HepG2 (cell line): ENCODE measurements around the gene TSHZ2. TPM values are rescaled to one million over a fixed set of nuclear protein-coding genes. Genes with fewer than 3 reads are reported as not detected.
"Not testable (repeated sequence)": the region's sequence is repeated elsewhere in the genome, so short reads cannot be mapped to it uniquely, and the experiment has no call there.

ENCODE experiments used
- ATAC-seq: fragments of 200-7000 bp; cut with Tn5 transposase; 3 replicates; pipeline ENCODE4 v1.9.1; 2020; ENCODE audit warnings: mild to moderate bottlenecking, moderate library complexity
- BruUV-seq: library from RNA; stranded (reverse); fragments of 400-500 nt; replicated peaks from 2 replicates; lab custom pipeline; 2021; lab: Mats Ljungman, UMichigan
- CTCF ChIA-PET: fragments of 300-600 bp; formaldehyde crosslinking; extraction: SDS; loops from one replicate; lab custom pipeline; 2021; ENCODE audit warnings: low total read pairs, inconsistent platforms, low intra/inter-chr PET ratio; lab: Yijun Ruan, JAX
- POLR2A ChIA-PET: fragments of 350-600 bp; sonication (Branson Sonifier 250); formaldehyde crosslinking; loops from one replicate; lab custom pipeline; 2020; ENCODE audit warnings: antibody characterized with exemption, inconsistent platforms; lab: Yijun Ruan, JAX
- DNase-seq: peaks from one replicate; pipeline ENCODE4 v3.0.0-alpha.2; 2015; ENCODE audit warnings: low spot score
- FAIRE-seq: peaks from 3 replicates; lab custom pipeline; 2011; peaks lifted over from hg19 to GRCh38; lab: Jason Lieb, UNC
- H2AFZ ChIP-seq: one replicate; pipeline ENCODE4 v1.6.1; 2011; ENCODE audit warnings: low read length, inconsistent platforms
- H3K27ac ChIP-seq: fragments of 300-600 bp; 3 replicates; pipeline ENCODE4 v1.8.0; 2011; ENCODE audit warnings: mixed run types, mild to moderate bottlenecking, mixed read lengths, low read length, inconsistent platforms; ENCODE audit not compliant: insufficient read depth; ENCODE audit errors: extremely low read length
- H3K27me3 ChIP-seq, 2 experiments: fragments of 200-600 bp in 1 of 2; 2 replicates in 1 of 2; 3 replicates in 1 of 2; pipeline versions ENCODE4 v1.6.0 to v1.8.0; 2011; ENCODE audit warnings: low read length in 2 of 2, mild to moderate bottlenecking in 2 of 2, moderate library complexity in 2 of 2, inconsistent platforms in 1 of 2; ENCODE audit not compliant: insufficient read depth in 2 of 2, control insufficient read depth in 1 of 2
- H3K36me3 ChIP-seq, 2 experiments: fragments of 200-600 bp in 1 of 2; replicated peaks in 1 of 2; 2 replicates in 1 of 2; 3 replicates in 1 of 2; pipeline versions ENCODE4 v1.5.1 to v1.8.0; 2011; ENCODE audit warnings: low read length in 2 of 2, inconsistent platforms in 1 of 2; ENCODE audit not compliant: insufficient read depth in 2 of 2, control insufficient read depth in 1 of 2
- H3K4me1 ChIP-seq: 2 replicates; pipeline ENCODE4 v1.5.1; 2012; ENCODE audit warnings: low read length, inconsistent platforms; ENCODE audit not compliant: insufficient read depth
- H3K4me2 ChIP-seq: 2 replicates; pipeline ENCODE4 v1.6.0; 2011; ENCODE audit warnings: low read depth, low read length, inconsistent platforms
- H3K4me3 ChIP-seq, 3 experiments: fragments of 200-600 bp in 1 of 3; sonication (generic), shearing (Covaris generic) in 1 of 3; replicated peaks in 1 of 3; 2 replicates each; pipeline ENCODE4 v1.5.1; 2011 to 2016; ENCODE audit warnings: low read length in 3 of 3, inconsistent platforms in 2 of 3, low read depth in 2 of 3, mild to moderate bottlenecking in 2 of 3, control low read depth in 1 of 3, mixed read lengths in 1 of 3; ENCODE audit not compliant: insufficient read depth in 1 of 3
- H3K79me2 ChIP-seq: one replicate; pipeline ENCODE4 v1.6.1; 2011; ENCODE audit warnings: low read length, inconsistent platforms; ENCODE audit not compliant: insufficient read depth
- H3K9ac ChIP-seq: 2 replicates; pipeline ENCODE4 v1.6.0; 2011; ENCODE audit warnings: mild to moderate bottlenecking, low read depth, low read length, inconsistent platforms; ENCODE audit not compliant: insufficient read depth
- H3K9me3 ChIP-seq: 2 replicates; pipeline ENCODE4 v1.5.1; 2012; ENCODE audit warnings: mild to moderate bottlenecking, low read length
- H4K20me1 ChIP-seq: 2 replicates; pipeline ENCODE4 v1.6.0; 2011; ENCODE audit warnings: inconsistent platforms, mild to moderate bottlenecking, low read length, moderate library complexity; ENCODE audit not compliant: insufficient read depth
- AGO2 ChIP-seq: fragments of 200-400 bp; formaldehyde crosslinking; optimal IDR thresholded peaks from 2 replicates; pipeline ENCODE3; 2017; ENCODE audit warnings: mild to moderate bottlenecking, low read depth, low read length, moderate library complexity
- CBX2 ChIP-seq, 2 experiments: fragments of 200-600 bp in 1 of 2; sonication (generic); formaldehyde crosslinking in 1 of 2; IDR thresholded peaks; 2 replicates each; pipeline versions ENCODE4 v1.7.0 to v1.8.1; 2018 to 2022; ENCODE audit warnings: low read depth in 2 of 2, low read length in 1 of 2, mild to moderate bottlenecking in 1 of 2, missing genetic modification reagents in 1 of 2
- HNRNPH1 ChIP-seq: fragments of 200-400 bp; formaldehyde crosslinking; optimal IDR thresholded peaks from 2 replicates; pipeline ENCODE3; 2017; ENCODE audit warnings: mild to moderate bottlenecking, low read depth, low read length
- REL ChIP-seq: sonication (generic); formaldehyde crosslinking; conservative IDR thresholded peaks from 2 replicates; pipeline ENCODE4 v1.8.0; 2022; ENCODE audit warnings: mild to moderate bottlenecking, missing genetic modification reagents, moderate library complexity
- SP1 ChIP-seq, 2 experiments: fragments of 450-650 bp in 1 of 2; sonication (generic) in 1 of 2; formaldehyde crosslinking in 1 of 2; IDR thresholded peaks; 2 replicates each; pipeline versions ENCODE4 v1.4.0 to v1.6.1; 2016 to 2020; ENCODE audit warnings: missing genetic modification reagents in 1 of 2
- YY1 ChIP-seq: IDR thresholded peaks from 2 replicates; pipeline ENCODE4 v1.6.1; 2011; ENCODE audit warnings: low read length, low read depth, moderate library complexity, mild to moderate bottlenecking; ENCODE audit not compliant: insufficient read depth, insufficient replicate concordance
- ZFP36 ChIP-seq: fragments of 150-350 bp; IDR thresholded peaks from 2 replicates; pipeline ENCODE4 v1.6.1; 2018; ENCODE audit warnings: borderline replicate concordance, low read length, low read depth; ENCODE audit not compliant: partially characterized antibody
- ZNF354B ChIP-seq: sonication (generic); formaldehyde crosslinking; IDR thresholded peaks from 2 replicates; pipeline ENCODE4 v1.8.0; 2022; ENCODE audit warnings: mild to moderate bottlenecking, missing genetic modification reagents
- ZNF614 ChIP-seq: IDR thresholded peaks from 2 replicates; pipeline ENCODE4 v1.6.1; 2018; ENCODE audit warnings: missing biosample characterization, missing genetic modification reagents, inconsistent platforms, borderline replicate concordance
- ZSCAN9 ChIP-seq: IDR thresholded peaks from 2 replicates; pipeline ENCODE4 v1.6.1; 2016; ENCODE audit warnings: borderline replicate concordance
- WGBS: methylation state at CpG from one replicate; pipeline ENCODE4 v1.1.6; 2017; ENCODE audit warnings: low lambda C conversion rate; 5-methylcytosine and 5-hydroxymethylcytosine counted together
- in situ Hi-C: cut with HindIII; loops from 2 replicates; pipeline ENCODE4 v1.10.0; 2017; ENCODE audit warnings: low pct_unique_long_range_greater_than_20kb; ENCODE audit not compliant: extremely low pct_ligation_motif_present
- intact Hi-C: fragments of 100-400 bp; cut with micrococcal nuclease; formaldehyde crosslinking; loops from one replicate; pipeline ENCODE4 v1.10.0; 2022; ENCODE audit not compliant: unreplicated experiment
- polyA plus RNA-seq, 8 experiments: library from polyadenylated mRNA; depleted of rRNA in 3 of 8; stranded (reverse) in 7 of 8; unstranded in 1 of 8; fragments of >200 nt; fragmentation: Illumina TruSeq in 4 of 8; extraction: Trizol in 4 of 8; gene quantifications; 2 replicates each; pipeline versions ENCODE4 v1.2.1 to v1.2.3, GENCODE V29; 2011 to 2016; ENCODE audit warnings: low read depth in 4 of 8, missing spikeins in 1 of 8, mixed read lengths in 1 of 8; ENCODE audit not compliant: insufficient read depth in 1 of 8
- total RNA-seq, 5 experiments: library from RNA; depleted of rRNA; stranded (reverse); fragments of >200 nt; fragmentation: Illumina TruSeq; extraction: Trizol; gene quantifications; 2 replicates each; pipeline ENCODE4 v1.2.3, GENCODE V29; 2016; ENCODE audit warnings: low read depth in 1 of 5

TSHZ2 gene
- total and polyA plus RNA-seq, 2 of the 13 experiments (the other 11 are each of a cell fraction or from before 2014, with no cell fraction given), result 0.01 TPM; not detected in 1

GRCh38 chr20:53413845-53414244 lies 441.7 kb downstream of the TSHZ2 start:
- H3K36me3 ChIP-seq, POLR2A ChIA-PET, H3K4me2 ChIP-seq, H3K9me3 ChIP-seq, H3K27ac ChIP-seq, ATAC-seq, H3K79me2 ChIP-seq, BruUV-seq, FAIRE-seq, H3K9ac ChIP-seq, H4K20me1 ChIP-seq, H2AFZ ChIP-seq, H3K4me3 ChIP-seq, H3K4me1 ChIP-seq, H3K27me3 ChIP-seq, DNase-seq: not testable (repeated sequence)
- CTCF ChIA-PET, result interaction anchor here (1.5 to 3.3 kb wide), 2 partner anchors 133 to 649 kb away, joined by 5 to 82 read pairs; no protein-coding TSS in a partner anchor
- 24% methylated on average over 1 of the region's 1 CpG for WGBS
- intact Hi-C loops (loop anchor here (1.0 kb wide), 3 partner anchors 133 to 648 kb away; no protein-coding TSS in a partner anchor), in situ Hi-C loops (loop anchor here (5.0 kb wide), 2 partner anchors 133 to 528 kb away; no protein-coding TSS in a partner anchor)

- in situ Hi-C loops, result no loop called here
- intact Hi-C loops, result no loop called here
- H3K27me3 ChIP-seq, result peaks cover 0 to 6% of the 10 kb centered on the region in 2 experiments; a peak in 1 of 5 replicates
Measured at GRCh38 chr20:53419693-53420460, 447.7 kb downstream of the TSHZ2 start.

More at GRCh38 chr20:53419693-53420460, 447.7 kb downstream of the TSHZ2 start:
- ChIA-PET POLR2A (no interaction called here), CTCF (no interaction called here)
- Histone ChIP-seq H2AFZ (no peak overlapping the region), H3K4me2 (no peak overlapping the region), H3K4me1 (peaks cover 16% of the 10 kb centered on the region), H3K9me3 (no peaks in the 10 kb centered on the region), H3K27ac (no peak overlapping the region), H3K36me3 (no peaks in the 10 kb centered on the region), H3K9ac (no peak overlapping the region), H3K4me3 (no peak overlapping the region), H3K79me2 (no peaks in the 10 kb centered on the region), H4K20me1 (no peaks in the 10 kb centered on the region)
- WGBS, result 72% methylated on average over 11 of the region's 11 CpGs
- no peak for TF ChIP-seq CBX2 (IDR thresholded peaks at IDR 0.05; ENCODE audit: low read depth, low read length)
- no peak for TF ChIP-seq CBX2 (CRISPR knock-in tag; IDR thresholded peaks at IDR 0.05; ENCODE audit: low read depth)
- no peak for TF ChIP-seq SP1 (IDR thresholded peaks at IDR 0.05)
- TF ChIP-seq SP1 (CRISPR knock-in tag; IDR thresholded peaks at IDR 0.05), result no peak
- TF ChIP-seq ZSCAN9 (CRISPR knock-in tag), result no peak
- TF ChIP-seq AGO2, result no peak
- no peak for TF ChIP-seq HNRNPH1
- TF ChIP-seq REL (CRISPR knock-in tag), result no peak
- no peak for TF ChIP-seq ZNF614
- TF ChIP-seq YY1, result no peak
- no peak for TF ChIP-seq ZFP36
- no peak for TF ChIP-seq ZNF354B
- ATAC-seq (no peak), DNase-seq (no peak), FAIRE-seq (no peak)
- no TSS peak for BruUV-seq
